ENCODE results near the gene MKKS.

- no peak for TF ChIP-seq POLR2A (IDR thresholded peaks at IDR 0.05)
- TF ChIP-seq CTCF (IDR thresholded peaks at IDR 0.05): no peak
Measured at GRCh38 chr20:10448270-10449156, 14.5 kb upstream of the MKKS start.

All from Peyer's patch (tissue), 4 donors.